Fibroblast of skin of abdomen (primary cell): ENCODE results near the gene DIP2B.
"Not testable (repeated sequence)": the region's sequence is repeated elsewhere in the genome, so short reads cannot be mapped to it uniquely, and the experiment has no call there.

ENCODE experiments used
- DNase-seq: peaks from one replicate; pipeline ENCODE4 v3.0.0-alpha.2; 2013

Gene DIP2B

GRCh38 chr12:50734409-50735263, 229.9 kb downstream of the DIP2B start:
- DNase-seq, result peak; percentile 34

DNA sequence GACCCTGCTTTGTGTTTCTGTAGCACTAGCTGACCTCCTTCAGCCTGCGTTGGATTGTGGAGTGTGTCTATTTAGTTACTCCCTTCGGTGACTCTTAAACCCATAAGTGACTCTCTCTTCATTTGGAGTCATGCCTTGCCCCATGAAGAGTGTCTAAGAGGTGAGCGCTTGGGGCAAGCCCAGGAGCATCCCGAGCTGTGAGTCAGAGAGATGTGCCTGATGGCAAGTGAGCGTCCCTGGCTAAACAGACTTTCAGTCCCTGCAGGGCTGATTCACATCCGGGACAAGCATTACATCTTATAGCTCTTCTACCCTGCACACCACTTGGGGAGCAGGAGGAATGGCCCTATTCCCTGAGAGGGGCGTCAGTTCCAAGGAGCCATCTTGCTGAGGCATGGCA, 234.8 kb downstream of the DIP2B start:
- DNase-seq, result no peak

DNA sequence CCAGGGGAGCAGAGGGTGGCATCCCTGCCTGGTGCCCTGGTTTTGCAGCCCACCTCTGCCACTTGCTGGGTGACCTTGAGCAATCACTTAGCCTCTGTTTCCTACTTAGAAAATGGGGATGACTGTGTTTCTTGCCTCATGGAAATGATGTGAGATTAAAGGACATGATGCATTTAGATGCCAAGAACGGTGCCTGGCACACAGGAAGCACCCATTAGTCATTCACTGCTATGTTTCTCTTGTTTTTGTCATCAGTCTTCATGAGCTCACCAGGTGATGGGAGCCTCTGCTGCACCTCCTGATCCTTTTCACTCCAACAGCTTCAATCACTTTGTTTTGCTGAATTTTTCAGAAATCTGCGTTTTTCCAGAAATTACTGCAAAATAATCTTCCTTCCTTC, 235.5 kb downstream of the DIP2B start:
- DNase-seq, result no peak

DNA sequence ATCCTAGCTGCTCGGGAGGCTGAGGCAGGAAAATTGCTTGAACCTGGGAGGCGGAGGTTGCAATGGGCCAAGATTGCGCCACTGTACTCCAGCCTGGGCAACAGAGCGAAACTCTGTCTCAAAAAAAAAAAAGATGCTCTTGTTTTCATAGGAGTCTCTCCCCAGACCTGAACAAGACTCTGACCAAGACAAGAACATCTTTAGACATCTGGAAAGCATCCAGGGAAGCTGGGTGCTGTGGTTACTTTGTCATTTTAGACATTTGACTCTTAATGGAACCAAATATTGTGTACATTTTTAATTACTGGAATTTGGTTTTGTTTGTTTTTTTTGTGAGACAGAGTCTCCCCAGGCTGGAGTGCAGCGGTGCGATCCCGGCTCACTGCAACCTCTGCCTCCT, 238.0 kb downstream of the DIP2B start:
- no peak for DNase-seq

DNA sequence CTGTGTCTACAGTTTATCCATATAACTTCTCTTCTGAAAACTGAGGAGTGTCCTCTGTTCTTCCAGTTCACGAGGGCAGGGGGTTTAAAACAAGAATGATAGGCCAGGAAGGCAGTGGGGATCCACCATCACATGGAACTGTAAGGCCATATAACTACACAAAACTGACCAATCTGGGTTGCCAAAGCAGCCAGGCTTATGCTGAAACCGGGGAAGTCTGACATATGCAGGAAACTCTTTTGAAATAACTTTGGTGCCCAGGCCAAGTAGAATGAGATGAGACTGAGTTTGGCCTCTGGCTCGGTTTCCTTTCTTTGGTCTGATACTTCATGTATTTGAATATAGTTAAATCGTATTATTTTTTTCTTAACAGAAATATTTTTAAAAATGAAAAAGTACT, 241.1 kb downstream of the DIP2B start:
- DNase-seq, result no peak

DNA sequence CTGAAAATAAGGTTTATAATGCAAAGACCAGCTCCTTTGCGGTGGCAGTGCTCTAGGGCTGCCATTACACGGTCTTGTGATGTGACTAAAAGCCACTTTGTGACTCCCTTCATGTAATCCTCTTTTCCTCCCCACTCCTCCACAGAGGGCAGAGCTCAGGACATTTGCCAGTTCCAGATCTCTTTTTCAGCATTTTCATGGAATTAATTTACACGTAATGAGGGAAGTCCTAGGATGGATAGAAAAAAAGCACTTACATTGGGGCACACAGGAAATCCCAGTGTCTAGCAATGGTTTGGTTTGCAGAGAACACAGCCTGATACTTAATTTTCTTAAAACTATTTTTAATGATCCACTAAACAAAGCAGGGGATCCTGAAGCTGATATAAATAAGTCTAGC, 241.6 kb downstream of the DIP2B start:
- no peak for DNase-seq

DNA sequence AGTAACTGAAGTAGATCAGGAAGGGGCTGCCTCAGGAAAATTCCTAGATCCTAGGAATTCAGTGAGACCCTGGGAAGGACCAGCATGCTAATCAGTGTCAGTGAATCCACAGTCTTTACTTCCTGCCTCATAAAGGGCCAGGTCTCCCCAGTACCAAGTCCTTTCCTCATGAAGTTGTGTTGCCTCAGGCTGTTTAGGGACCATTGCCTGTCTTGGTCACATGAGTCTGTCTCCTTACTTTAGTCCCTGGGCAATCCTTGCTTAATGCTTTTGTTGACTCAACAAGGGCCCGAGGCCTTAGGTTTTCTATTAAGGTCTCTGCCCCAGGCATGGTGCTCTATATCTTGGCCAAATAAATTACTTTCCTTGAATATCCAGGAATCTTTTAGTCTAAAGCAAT, 243.0 kb downstream of the DIP2B start:
- no peak for DNase-seq

GRCh38 chr12:50749459-50749882, 244.7 kb downstream of the DIP2B start:
- no peak for DNase-seq

DNA sequence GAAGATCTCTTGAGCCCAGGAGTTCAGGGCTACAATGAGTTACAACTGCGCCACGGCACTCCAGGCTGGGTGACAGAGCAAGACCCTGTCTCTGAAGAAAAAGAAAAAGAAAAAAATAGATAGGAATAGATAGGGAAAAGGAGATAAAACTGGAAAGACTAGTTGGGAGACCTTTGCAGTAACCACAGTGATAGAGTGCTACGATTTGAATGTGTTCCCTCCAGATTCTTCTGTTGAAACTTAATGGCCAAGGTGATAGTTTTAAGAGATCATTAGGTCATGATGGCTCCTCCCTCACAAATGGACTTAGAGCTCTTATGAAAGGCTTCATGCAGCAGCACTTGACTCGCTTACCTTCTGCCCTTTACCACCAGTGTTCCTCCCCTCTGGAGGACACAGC, 245.6 kb downstream of the DIP2B start:
- no peak for DNase-seq

DNA sequence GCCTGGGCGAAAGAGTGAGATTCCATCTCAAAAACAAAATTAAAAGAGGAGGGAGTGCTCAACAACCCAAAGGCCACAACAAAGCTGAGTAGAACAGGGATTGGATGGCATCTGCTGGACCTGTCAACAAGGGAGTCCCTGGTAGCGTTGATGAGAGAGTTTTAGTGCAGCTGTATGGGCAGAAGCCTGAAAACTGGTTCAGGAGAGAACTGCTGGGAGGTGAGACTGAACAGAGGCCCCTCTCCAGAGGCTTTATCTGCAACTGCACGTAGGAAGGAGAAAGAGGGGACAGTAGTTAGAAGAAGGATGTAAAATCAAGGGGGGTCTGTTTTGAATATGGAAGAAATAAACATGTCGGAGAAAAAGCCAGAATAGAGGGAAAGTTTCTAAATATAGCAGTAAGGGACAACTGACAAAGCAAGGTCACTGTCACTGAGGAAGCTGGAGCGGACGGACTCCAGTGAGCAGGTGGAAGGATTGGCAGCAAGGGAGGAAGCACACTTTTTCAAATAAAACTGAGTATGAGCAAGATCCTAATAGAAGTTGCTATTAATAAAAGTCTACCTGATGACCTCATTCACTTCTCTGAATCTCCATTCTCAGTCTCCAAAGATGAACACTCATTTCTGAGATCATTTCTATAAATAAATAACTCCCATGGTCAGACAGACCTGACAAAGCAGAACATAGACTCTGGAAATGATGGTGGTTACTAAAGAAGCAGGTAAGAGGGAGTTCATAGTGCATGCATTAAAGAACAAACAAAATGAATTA, 247.3 kb downstream of the DIP2B start:
- DNase-seq, result no peak

DNA sequence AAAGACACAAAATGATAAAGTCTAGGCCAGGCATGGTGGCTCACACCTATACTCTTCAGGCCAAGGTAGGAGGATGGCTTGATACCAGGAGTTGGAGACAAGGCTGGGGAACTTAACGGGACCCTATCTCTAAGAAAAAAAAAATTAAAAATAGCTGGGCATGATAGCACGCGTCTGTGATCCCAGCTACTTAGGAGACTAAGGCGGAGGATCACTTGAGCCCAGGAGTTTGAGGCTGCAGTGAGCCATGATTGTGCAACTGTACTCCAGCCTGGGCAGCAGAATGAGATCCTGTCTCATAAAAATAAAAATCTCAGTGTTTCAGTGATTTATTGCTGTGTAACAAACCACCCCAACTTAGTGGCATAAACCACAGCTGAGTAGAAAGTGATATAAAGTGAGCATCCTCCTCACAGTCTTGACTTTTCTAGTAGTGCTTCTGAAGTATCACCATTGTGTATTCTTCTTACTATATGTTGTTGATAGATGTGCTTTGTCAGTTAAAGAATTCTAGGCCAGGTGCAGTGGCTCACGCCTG, 248.5 kb downstream of the DIP2B start:
- no peak for DNase-seq

GRCh38 chr12:50763639-50764285, 259.0 kb downstream of the DIP2B start, which contains the start of gene ATF1:
Gene ATF1, plus strand, starts transcription at chr12:50764101. Its CDS starts 16,045 bp downstream, at chr12:50780146.
- peak; percentile 94 for DNase-seq

GRCh38 chr12:50764286-50765094, 259.7 kb downstream of the DIP2B start:
- peak; percentile 38 for DNase-seq

- DNase-seq, result peak; percentile 28
Measured at GRCh38 chr12:50765095-50765911, 260.5 kb downstream of the DIP2B start.

DNA sequence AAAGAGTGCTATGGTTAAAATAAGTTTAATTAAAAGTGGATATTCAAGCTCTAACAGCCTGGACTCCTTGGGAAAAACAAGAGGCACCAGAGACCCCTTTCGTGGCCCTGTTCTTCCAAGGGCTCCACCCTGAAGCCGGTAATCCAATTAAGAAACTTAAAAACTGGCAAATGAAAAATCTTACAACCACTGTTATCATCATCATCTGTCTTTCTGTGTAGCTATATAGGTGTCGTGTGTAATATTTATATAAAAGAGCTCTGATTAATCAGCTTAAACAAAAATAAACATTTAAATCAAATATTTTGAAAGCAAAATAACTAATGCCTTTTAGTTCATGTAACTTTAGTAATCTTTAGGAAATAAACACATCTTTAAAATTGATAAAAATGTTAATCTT, 263.6 kb downstream of the DIP2B start:
- no peak for DNase-seq

DNA sequence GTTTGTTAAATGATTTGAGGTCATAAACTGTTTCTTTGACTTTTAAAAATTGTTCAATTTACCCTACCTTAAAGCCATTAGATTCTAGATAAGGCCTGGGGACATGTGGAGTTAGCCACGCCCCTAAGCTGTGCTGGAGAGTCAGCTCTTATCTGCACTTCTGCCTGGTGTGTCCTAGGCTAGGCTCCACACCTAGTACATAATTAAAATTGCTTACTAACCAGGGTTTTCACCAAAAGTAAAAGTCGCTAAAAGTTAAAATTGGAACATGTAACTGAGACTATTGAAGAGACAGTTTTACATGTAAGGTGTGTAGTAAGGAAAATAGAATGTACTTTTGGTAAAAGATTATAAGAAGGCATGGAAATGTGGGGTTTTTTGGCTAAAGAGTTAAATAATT, 264.0 kb downstream of the DIP2B start:
- not testable (repeated sequence) for DNase-seq

DNA sequence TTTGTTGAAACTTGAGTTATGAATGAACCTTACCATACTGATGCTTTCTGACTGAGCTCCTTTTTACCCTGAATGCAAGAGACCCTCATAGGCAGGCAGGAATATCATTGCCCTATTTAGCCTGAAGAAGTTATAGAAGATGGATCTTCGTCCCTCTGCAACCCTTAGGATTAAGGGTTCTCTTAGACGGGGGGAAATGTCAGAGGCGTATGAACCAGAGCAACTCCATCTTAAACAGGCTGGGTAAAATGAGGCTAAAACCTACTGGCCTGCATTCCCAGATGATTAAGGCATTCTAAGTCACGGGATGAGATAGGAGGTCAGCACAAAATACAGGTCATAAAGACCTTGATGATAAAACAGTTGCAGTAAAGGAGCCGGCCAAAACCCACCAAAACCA, 266.6 kb downstream of the DIP2B start:
- DNase-seq, result no peak

- no peak for DNase-seq
Measured at GRCh38 chr12:50772470-50772869, 267.7 kb downstream of the DIP2B start.

GRCh38 chr12:50772877-50773276, 268.1 kb downstream of the DIP2B start:
- no peak for DNase-seq

DNA sequence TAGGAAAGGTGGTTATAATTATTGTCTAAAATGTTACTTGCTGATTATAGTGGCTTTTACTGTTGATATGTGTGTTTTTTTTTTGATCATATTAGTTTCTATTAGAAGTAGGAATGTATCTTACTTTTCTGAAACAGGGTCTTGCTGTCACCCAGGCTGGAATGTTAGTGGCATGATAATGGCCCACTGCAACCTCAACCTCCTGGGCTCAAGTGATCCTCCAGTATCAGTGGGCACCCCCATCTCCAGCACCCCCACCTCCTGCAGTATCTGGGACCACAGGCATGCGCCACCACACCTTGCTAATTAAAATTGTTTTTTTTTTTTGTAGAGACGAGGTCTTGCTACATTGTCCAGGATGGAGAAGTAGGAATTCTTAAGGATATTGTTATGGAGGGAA, 270.5 kb downstream of the DIP2B start:
- no peak for DNase-seq
